HT1080 (cell line): ENCODE results near the gene MYH3. TPM values are rescaled to one million over a fixed set of nuclear protein-coding genes. Genes with fewer than 3 reads are reported as not detected.
"Not testable (repeated sequence)": the region's sequence is repeated elsewhere in the genome, so short reads cannot be mapped to it uniquely, and the experiment has no call there.

Experiments used
- DNase-seq: peaks from one replicate; pipeline ENCODE4 v3.0.0-alpha.2; 2015; ENCODE audit warnings: low read depth
- polyA plus RNA-seq, 2 experiments: library from polyadenylated mRNA; depleted of rRNA; stranded (reverse); fragments of >200 nt; gene quantifications; 2 replicates each; pipeline ENCODE4 v1.2.3, GENCODE V29; 2015
- total RNA-seq: library from RNA; depleted of rRNA; stranded (reverse); fragments of >200 nt; shearing (Covaris generic); gene quantifications from 2 replicates; pipeline ENCODE4 v1.2.3, GENCODE V29; 2014; rRNA removed

MYH3 gene
- total RNA-seq = 0.66 and 0.97 TPM in 2 replicates
- polyA plus RNA-seq (2015; cell fraction: cytosol; rRNA removed) = 0.36 and 0.72 TPM in 2 replicates
- polyA plus RNA-seq (2015; cell fraction: nucleus; rRNA removed) = 3.8 and 5.6 TPM in 2 replicates

GRCh38 chr17:10657148-10657547, at the start of gene MYH3:
Gene MYH3 (minus strand): TSS chr17:10657309. CDS start chr17:10655064, 2,245 bp downstream.
- no peak for DNase-seq

- DNase-seq = no peak
Observed at GRCh38 chr17:10705727-10706126, 48.6 kb upstream of the MYH3 start.

GRCh38 chr17:10702574-10702973, 45.5 kb upstream of the MYH3 start:
- DNase-seq = peak; percentile 57

DNA sequence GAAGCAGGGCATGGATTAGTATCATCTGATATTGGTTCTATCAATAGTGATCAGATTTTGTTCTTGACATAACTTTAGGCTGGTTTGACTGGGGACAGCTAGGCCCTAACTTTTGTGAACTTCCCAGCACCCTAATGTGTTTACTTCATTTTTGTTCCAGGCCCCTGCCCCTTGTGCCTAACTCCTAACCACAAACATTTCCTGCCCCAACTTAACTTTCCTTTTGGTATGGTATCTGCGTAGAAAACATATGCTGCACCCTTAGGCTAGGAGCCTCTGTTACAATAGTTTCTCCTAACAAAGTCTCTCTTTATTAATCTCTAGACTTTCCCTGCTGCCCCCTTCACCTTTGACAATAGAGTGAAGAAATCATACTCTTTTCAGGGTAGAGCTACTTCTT, 42.7 kb upstream of the MYH3 start:
- no peak for DNase-seq

DNA sequence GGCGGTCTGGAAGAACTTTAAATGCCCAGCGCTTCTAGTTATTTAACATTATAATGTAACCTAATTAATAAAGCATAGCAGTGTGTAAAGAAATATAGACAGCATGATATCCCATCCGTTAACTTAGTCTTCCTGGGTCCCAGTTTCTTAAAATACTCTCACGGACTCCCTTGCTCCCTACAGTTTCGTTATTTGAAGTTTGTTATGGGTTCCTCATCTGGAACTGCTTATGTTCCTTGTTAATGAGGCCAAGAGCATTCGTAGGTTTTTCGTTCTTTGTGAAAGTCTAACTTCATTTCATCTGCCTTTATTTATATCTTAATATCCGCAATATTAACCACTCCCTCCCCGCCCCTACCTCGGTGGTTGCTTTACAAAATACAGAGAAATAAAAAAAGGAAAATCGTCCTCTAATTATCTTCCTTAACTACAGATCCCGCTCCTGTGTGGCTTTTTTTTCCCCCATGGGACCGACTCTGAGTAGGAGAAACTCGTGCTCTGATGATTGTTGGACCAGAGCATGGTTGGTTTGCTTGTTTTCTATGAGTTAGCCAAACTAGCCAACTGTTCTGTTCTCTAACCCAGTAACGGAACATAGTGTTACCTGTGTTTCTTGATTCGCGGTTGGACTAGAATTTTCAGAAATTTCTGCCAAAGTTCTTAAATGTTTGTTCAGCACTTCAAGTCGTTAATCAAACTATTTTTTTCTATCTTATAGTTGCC, 41.1 kb upstream of the MYH3 start:
- peak; percentile 12 for DNase-seq

- DNase-seq = peak; percentile 93
Observed at GRCh38 chr17:10697092-10698081, 40.3 kb upstream of the MYH3 start, which contains the start of the genes ADPRM and SCO1. Gene ADPRM (plus strand): TSS chr17:10697594. CDS start chr17:10704927, 7,333 bp downstream. Gene SCO1 (minus strand): TSS chr17:10697533. CDS start chr17:10697507, 26 bp downstream.

GRCh38 chr17:10695875-10696407, 38.8 kb upstream of the MYH3 start:
- not testable (repeated sequence) for DNase-seq

GRCh38 chr17:10687499-10687898, 30.4 kb upstream of the MYH3 start:
- DNase-seq = no peak

- DNase-seq = no peak
Observed at GRCh38 chr17:10683853-10684252, 26.7 kb upstream of the MYH3 start.

DNA sequence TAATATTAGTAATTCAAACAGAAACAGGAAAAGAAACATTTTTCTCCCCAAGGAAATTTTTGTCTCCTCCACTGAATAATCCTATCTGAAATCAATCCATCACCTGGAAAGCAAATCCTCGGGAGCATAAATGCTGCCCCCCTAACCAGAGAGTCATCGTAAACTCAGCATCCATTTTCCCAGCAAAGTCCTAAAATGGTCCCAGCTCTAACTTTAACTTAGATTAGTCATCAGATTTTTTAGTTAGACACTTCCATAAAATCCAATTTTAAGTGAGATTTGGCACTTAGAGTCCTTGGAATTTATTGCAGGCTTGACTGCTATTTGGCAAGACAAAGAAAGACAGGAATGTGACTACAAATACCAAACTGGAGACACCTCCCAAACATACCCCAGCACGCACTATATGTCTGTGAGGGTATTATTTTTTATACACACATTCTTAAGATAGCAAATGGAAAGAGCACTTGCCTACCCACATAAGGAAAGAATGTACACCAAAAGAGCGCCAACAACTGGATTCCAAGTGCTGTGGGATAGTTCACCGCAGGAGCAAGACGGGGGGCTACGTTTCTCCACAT, 24.8 kb upstream of the MYH3 start:
- no peak for DNase-seq

GRCh38 chr17:10674704-10675103, 17.6 kb upstream of the MYH3 start:
- DNase-seq = no peak

- no peak for DNase-seq
Observed at GRCh38 chr17:10673312-10673711, 16.2 kb upstream of the MYH3 start.

GRCh38 chr17:10668775-10669174, 11.7 kb upstream of the MYH3 start:
- DNase-seq = peak; percentile 10

GRCh38 chr17:10666906-10667305, 9.8 kb upstream of the MYH3 start:
- no peak for DNase-seq

GRCh38 chr17:10664571-10664970, 7.5 kb upstream of the MYH3 start:
- no peak for DNase-seq

- DNase-seq = no peak
Observed at GRCh38 chr17:10663231-10663630, 6.1 kb upstream of the MYH3 start.

GRCh38 chr17:10661437-10661836, 4.3 kb upstream of the MYH3 start:
- DNase-seq = no peak

DNA sequence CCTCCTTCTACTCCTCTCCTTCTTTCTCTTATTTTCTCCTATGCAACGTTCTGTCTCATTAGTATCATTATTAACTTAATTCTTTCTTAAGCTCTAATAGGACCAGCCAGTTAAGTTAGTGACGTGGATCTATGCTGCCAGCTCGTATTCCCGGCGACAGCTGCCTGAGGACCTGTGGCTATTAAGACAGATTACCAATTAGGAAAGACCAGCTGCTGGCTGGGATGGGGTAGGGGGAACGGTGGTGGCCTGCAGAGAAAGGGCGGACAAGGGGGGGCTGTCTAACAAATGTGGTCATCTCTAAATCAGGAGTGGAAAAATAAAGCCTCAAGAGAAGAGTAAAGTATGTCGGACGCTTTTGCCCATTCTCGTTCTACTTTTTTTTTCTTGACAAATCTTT, 770 bp upstream of the MYH3 start:
- no peak for DNase-seq

DNA sequence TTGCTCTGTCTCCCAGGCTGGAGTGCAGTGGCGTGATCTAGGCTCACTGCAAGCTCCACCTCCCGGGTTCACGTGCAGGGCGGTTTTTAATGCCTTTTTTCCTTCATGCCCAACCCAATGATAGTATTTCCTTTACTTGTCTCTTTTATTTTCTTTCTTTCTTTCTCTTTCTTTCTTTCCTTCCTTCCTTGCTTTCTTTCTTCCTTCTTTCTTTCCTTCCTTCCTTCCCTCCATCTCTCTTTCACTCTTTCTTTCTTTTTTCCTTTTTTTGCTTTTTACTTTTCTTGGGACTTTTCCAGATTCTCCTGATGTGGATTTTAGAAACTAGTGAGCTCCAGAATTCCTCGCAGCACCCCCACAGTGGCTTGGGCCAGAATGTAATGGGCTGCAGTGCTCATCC, 3.1 kb downstream of the MYH3 start:
- DNase-seq = no peak

GRCh38 chr17:10652984-10653659, 4.0 kb downstream of the MYH3 start:
- DNase-seq = no peak

GRCh38 chr17:10651927-10652326, 5.2 kb downstream of the MYH3 start:
- DNase-seq = no peak
